Heart left ventricle (tissue), 13 donors: Measurements from ENCODE around the gene GRIN1.

Experiments
- CTCF ChIP-seq, 12 donors: fragments of 200-600 bp; sonication (generic) in 4 of 12; IDR thresholded peaks; one replicate each; pipeline versions ENCODE4 v1.5.0 to v1.8.0; 2018 to 2022; ENCODE audit warnings: antibody characterized with exemption in 12 of 12, mild to moderate bottlenecking in 5 of 12
- POLR2A ChIP-seq, 2 donors: fragments of 450-650 bp; IDR thresholded peaks; one replicate each; pipeline ENCODE4 v1.6.1; 2017; ENCODE audit warnings: antibody characterized with exemption in 2 of 2, mild to moderate bottlenecking in 2 of 2, moderate library complexity in 2 of 2
- donor health status: ischemic (EF 13 %, LVEDD 7.1; RV severe dilation, severe dysfunction).
- donor health status: DM: no; HTN: yes; CAD: no.
- donor health status: DM: no; HTN: no; CAD: no.
- donor health status: ischemic (EF 25% LVEDD 6.9; RV normal size, moderate dysfunction).
- donor health status: ischemic (EF 25% LVEDD 5.7; RV mildly dilated, moderate dysfunction).
- donor health status: ischemic (EF 35%, LVEDD 5.7; RV mildly dilated, moderate dysfunction).
- donor health status: nonischemic (EF 11% LVEDD 7.7; RV severe dilation, severe dysfunction).
- donor health status: DM: yes; HTN: yes; CAD: no.
- donor health status: PGD.
- donor health status: ischemic (EF 29% LVEDD 5.4; RV normal size, mild dysfunction).
- donor health status: nonischemic (EF 23%, LVEDD 6.1; RV moderate dilation, normal function).

DNA sequence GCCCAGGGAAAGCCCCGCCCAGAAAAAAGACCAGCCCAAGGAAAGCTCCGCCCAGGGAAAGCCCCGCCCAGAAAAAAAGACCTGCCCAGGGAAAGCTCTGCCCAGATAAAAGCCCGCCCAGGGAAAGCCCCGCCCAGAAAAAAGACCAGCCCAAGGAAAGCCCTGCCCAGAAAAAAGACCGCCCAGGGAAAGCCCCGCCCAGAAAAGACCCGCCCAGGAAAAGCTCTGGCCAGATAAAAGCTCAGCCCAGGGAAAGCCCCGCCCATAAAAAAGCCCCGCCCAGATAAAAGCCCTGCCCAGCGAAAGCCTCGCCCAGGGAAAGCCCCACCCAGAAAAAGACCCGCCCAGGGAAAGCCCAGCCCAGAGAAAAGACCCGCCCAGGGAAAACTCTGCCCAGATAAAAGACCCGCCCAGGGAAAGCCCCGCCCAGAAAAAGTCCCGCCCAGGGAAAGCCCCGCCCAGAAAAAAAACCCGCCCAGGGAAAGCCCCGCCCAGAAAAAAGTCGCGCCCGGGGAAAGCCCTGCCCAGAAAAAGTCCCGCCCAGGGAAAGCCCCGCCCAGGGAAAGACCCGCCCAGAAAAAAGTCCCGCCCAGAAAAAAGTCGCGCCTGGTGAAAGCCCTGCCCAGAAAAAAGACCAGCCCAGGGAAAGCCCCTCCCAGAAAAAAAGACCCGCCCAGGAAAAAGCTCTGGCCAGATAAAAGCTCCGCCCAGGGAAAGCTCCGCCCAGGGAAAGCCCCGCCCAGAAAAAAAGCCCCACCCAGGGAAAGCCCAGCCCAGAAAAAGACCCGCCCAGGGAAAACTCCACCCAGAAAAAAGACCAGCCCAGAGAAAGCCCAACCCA lies 11.9 kb downstream of the GRIN1 start:
- no peak for TF ChIP-seq CTCF (IDR thresholded peaks at IDR 0.05)
- no peak for TF ChIP-seq POLR2A (IDR thresholded peaks at IDR 0.05)
